HG03064 (cell line): Measurements from ENCODE around the gene PRAC1.

ENCODE experiments used
- ATAC-seq: cut with Tn5 transposase; IDR thresholded peaks from one replicate; pipeline ENCODE4 v1.9.1; 2021; ENCODE audit warnings: low read depth; ENCODE audit not compliant: unreplicated experiment

PRAC1 gene

DNA sequence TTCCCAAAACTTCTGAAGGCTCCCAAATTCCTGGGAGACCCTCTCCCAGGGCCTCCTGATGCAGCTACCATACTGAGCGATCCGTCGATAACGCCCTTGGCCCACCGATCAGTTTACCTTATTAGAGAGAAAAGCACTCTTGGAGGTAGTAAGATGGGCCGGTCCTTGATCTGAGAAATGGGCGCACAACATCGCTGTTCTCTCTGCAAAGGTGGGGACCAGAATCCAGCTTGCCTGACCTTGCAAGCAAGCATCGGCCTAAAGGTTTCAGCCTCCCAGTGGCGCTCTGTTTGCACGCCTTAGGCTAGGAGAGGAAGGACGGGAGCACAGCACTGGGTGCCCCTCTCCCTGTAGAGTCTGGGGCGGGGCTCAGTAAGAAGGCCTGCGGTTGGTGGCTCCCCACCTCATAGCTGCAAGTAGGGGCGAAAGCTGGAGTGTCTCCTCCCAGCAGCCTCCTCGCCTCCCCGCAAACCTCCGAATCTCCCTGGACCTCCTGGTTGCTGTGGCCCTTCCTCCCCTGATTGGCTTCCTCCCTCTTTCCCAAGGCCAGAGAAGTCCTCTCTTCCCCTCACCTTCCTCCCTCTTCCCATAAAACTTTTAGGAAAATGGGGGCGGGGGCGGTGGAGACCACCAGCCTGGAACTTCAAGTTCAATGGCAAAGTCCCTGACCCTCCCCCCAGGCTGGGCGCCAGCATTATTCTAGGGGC lies at the start of gene PRAC1:
Gene PRAC1, minus strand, starts transcription at position 318 of the 707 bp plus-strand sequence. Its CDS starts 126 bp downstream, at position 192.
- ATAC-seq: no peak

DNA sequence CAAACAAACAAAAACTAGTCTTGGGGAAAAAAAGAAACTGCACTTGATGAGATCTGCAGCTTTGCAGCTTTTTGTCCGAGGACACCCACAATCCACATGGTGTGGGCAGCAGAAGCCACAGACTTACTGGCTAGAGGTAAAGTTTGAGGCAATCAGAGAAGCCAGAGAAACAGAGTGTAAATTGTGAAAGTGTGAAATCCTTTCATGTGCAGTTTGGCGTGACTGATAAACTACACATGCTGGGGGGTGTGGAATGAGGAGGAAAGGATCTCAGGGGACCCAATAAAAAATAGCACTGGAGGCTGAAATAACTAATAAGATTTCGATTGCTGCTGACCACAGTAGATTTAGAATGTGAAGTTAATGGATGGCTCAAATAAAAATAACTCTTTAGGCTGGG lies 48.6 kb upstream of the PRAC1 start:
- no peak for ATAC-seq

DNA sequence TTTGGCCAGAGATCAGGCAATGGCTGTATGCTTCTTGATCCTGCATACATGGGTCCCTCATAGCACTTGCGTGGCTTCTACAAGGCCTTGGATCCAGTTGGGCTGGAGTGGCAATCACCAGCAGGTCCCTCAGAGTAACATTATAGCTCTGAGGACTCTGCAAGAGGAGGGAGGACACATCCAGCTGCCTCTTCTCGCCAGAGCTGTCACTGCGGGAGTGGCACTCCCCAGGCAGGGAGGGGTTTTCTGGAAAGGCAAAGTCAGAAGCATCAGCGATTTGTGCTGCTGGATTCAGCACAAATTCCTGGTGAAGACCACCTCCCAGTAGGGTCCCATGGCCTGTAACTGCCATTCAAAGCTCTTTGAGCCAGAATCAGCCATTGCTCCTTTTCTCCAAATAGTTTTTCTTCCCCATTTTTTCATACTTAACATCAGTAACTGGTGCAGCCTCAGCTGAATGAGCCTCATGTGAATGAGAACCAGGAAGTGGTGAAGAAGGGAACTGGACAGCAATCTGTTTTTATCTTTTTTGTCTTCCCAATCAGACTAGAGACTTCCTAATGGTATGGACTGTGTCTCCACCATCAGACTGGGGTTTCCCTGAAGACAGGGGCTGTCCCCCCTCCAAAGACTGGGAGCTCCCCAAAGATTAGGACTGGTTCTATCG lies 46.8 kb upstream of the PRAC1 start:
- no peak for ATAC-seq

DNA sequence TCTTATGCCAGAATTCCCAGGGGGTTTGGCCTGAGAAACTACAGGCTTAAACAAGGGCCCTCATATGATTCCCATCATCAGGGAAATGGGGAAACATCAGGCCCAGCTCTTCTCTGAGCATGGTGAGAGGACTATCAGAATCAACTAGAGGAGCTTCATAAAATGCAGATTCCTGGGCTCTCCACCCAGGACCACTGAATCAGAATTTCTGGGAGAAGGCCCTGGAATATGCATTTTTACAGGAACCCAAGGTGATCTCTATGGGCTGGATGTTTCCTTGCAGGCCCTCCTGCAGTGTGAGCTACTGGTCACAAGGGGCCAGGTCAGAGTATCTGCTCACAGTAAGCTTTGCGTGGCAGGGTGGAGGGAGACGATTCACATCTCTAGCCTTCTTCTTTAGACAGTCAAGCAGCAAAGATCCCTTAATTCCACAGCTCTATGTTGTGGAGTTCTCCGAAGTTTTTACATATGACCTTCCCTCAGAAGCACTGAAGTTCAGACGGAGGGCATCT lies 45.0 kb upstream of the PRAC1 start:
- no peak for ATAC-seq

DNA sequence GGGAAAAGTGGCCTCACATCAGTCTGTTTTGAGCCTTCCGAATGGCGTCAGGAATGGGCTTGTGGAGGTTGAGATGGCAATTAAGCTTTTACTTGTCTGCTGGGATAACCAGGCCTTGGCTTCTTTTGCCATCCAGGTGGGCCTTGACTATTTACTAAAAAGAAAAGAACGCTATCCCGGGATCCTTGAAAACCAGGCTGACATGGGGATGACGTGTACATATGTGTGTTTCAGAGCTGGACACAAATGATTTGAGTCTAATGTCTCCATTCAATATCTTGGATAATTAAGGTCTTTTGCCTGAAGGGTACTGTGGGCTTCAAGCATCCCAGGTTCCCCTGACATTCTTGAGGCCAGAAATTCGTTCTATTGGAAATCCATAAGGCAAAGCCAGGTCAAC lies 38.8 kb upstream of the PRAC1 start:
- ATAC-seq: no peak

DNA sequence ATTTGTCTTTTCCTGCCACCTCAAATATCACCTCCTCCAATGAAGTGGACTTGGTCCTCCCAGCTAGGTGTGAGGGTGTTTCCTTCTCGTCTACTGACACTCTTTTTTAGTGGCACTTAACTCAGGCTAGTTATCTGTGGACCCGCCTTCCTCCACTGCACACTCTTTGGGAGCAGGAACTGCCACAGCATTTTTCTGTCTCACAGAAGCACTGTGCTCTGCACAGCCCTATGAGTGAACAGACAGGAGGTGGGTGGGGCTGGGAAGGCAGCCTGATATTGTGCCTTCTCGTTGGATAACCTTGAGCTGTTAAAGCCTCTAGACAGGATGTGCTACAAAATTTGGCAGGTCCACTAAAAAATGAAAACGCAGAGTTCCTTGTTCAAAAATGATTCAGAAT lies 38.1 kb upstream of the PRAC1 start:
- ATAC-seq: no peak

DNA sequence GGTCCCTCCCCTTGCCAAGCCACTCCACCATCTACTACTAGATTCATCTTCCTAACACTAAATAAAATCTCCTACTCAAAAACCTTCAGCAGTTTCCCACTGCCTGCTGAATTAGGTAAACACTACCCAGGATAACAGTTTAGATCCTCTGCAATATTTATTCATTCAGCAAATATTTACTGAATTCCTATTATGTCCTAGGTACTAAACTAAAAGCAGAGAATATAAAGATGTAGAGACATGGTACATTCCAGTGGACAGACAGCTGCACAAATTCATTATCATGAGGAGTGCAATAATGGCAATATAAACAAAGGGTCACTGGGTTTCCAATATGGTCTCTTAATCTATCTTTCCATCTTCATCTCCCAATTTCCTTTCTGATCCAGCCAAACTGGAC lies 37.0 kb upstream of the PRAC1 start:
- no peak for ATAC-seq

DNA sequence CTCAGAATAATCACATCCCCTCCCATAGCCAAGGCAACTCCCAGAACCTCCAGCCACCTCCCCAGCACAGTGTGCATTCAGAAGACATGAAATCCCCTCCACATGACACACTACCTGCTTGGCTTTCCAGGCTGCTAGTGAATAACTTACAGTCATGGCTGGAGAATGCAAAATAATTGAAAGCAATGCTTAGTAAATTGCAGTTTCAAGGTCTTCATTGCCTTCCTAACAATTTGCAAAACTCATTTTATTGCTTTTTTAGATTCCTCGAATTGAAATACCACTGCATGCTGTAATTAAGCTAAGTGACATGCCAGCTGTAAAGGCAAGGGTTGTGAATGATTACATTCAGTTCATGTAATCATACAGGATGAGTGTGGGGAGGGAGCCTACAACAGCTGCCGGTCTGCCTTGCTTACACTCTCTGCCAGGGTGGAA lies 35.2 kb upstream of the PRAC1 start:
- ATAC-seq: no peak

DNA sequence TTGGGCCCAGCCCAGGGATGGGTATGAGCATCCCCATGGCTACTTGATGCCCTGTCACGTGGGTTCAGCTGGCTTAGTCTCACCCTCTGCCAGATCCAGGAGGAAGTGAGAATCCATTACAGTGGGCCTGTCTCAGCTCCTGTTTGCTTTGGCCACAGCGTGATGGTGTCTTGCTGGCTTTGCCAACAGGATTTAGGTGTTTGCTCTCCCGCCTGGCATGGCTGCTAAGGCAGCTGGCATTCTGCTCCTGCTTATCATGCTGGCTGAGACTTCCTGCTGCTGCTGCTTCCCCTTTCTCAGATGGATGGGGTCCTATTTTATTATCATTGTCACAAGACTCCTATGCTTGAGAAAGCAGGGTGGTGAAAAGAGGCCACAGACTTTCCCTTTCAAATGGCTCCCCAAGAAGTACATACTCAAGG lies 34.5 kb upstream of the PRAC1 start:
- no peak for ATAC-seq

DNA sequence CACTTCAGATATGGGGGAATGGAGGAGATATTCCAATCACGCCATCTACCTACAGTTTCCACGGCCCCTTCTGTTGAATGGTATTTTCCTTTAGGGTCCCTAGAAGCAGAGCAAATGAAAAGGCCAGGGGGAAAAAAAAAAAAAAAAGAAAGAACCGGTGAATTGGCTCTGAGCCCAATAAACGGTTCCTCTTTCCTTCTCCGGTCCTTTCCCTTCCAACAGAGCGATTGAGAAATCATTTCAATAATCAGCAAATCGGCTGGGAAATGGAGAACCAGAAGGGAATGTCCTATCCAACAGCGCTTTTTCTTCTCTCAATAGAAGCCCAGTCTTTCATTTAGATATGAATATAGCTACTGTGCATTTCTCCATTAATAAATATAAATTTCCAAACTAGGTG lies 33.0 kb upstream of the PRAC1 start:
- ATAC-seq: no peak

DNA sequence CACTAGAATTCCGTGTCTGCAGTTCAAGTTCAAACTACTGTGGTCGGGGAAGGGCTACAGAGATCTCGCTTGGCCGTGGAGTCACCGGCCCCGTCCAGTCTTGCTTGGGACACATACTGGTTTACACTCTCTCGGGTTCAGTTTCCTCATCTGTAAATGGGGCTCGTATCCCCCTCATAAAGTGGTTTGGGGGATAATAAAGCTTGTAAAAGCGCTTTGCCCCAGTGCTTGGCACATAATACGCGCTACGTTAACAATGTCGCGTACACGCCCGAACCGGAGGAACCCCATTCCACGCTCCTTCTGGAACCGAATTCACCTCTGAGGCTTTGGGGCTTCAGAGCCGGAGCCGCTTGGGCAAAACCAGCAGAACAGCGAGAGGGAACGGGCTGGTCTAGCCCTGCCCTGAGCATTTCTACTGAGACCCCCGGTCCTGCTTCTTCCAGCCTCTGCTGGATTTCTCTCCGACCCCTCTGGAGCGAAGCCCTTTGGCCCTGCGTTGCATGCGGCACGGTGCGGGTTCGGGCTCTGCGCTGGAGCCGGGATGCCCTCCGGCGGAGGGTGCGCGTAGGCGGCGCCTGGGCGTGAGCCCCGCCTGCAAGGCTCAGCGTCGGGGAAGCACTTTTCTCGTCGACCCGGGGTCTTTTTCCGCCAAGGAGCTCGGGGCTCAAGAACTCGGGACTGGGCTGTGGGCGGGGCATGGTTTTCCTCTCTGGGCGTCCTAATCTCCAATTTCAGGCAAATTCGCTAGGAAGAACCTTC lies 32.4 kb upstream of the PRAC1 start:
- no peak for ATAC-seq

DNA sequence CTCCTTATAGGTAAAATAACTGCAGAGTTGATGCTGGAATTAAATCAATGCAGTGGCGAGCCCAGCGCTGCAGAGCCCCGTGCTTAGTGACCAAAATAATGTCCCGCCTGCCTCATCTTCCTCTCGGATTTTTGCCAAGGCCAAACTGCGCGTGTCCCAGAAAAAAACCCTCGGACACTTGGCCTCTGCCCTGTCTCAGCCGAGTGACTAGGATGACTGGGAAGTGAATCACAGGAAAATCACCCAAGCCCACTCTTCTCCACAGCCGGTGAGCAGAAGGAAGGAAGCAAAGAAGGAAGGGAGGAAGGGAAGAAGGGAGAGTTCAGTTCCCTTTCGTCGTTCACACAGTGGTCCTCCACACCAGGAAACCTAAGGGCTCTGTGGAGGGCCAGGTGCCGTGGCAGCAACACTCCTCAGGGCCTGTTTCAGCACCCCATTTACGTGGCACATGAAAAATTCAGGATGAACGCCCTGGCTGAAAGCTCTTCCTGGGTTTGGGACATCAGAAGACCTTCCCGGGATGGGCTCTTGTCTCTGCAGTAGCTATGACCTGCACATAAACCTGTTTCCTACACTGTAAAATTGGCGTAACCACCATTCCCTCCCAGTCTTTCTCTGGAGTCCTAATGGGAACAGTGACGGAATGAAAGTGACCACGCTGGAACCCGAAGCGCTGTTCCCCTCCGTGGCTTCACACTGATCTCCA lies 31.6 kb upstream of the PRAC1 start:
- no peak for ATAC-seq

DNA sequence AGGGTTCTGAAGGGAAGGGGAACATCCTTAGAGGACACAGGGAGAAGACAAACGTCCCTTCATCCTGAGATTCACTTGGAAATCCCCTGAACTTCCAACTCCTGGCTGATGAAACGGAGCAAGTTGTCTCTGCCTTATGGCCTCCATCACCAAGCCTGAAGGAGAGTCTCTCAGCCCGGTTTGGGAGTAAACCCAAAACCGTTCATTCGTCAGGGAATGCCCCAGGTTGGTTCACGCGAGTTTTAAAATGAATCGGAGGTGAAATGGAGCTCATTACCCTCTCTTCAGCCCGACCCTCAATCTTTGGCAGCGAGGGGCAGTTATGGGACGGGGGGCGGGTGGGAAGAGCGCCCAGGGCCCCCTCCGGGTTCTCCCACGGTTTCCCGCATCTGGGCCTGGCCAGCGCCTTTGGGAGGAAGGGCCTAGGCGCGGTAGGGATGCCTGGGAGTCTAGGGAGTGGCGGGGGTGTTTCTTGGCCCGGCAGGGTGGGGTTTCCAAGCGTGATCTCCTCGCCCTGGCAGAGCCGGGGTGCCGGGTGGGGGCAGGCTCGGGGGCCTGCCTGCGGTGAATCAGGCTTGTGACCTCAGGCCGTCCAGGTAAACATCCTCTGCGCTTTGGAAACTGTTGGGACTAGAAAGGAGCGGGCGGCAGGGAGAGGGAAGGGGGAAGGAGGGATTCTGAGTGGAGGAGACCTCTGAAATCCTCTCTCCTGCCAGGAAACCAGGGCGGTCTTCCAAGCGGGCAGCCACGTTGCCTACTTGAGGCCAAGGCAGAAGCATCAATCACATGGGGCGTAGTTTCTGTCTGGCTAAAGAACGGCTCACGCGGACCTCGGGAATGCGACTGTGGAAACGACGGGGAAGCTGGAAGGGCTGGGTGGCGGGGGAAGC lies 30.3 kb upstream of the PRAC1 start:
- ATAC-seq: no peak

DNA sequence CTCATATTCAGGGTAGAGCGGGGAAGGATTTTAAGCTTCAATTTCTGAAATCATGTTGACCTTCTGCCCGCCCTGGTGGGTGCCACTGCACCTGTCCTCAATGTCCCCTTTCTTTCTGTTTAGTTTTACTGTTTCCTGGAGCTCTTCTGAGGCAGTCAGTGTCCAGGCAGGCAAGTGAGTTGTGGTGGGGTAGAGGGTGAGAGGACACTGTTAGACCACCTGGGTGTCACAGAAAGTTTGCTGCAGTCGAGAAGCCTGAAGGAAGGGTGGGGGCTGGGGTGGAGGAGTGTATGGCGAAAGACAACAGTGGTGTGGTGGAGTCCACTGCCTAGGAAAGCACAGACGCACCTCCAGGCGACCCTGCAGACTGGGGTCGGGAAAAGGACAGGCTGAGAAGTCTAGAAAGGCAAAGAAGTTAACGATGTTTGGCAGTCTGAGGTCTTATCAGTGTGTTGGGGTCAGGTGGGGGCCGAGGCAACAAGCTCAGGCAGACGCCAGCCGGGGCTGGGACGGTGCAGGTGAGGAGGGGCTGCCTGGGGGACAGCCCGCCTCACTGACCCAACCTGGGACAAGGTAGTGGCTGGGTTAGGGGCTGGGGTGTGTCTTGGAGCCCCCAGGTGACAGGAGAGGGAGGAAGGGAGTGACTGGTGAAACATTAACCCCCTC lies 29.5 kb upstream of the PRAC1 start:
- ATAC-seq: no peak

DNA sequence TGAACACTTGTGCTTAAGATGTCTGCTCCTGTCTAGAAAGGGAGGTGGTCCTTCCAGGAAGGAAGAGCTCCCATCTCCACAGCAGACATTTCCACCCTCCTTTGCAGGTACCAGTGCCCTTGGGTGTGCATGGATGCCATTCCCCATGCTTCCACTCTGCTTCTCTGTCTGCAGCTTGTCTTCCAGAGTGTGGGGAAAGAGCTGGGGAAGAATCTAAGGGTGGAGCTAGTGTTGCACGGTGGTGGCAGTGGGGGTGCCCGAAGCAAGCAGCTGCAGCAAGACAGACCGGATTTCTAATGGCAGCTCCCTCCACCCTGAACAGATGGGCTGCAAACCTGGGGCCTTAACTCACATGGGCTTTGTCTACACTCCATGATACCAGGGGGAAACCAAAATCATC lies 28.9 kb upstream of the PRAC1 start:
- no peak for ATAC-seq

DNA sequence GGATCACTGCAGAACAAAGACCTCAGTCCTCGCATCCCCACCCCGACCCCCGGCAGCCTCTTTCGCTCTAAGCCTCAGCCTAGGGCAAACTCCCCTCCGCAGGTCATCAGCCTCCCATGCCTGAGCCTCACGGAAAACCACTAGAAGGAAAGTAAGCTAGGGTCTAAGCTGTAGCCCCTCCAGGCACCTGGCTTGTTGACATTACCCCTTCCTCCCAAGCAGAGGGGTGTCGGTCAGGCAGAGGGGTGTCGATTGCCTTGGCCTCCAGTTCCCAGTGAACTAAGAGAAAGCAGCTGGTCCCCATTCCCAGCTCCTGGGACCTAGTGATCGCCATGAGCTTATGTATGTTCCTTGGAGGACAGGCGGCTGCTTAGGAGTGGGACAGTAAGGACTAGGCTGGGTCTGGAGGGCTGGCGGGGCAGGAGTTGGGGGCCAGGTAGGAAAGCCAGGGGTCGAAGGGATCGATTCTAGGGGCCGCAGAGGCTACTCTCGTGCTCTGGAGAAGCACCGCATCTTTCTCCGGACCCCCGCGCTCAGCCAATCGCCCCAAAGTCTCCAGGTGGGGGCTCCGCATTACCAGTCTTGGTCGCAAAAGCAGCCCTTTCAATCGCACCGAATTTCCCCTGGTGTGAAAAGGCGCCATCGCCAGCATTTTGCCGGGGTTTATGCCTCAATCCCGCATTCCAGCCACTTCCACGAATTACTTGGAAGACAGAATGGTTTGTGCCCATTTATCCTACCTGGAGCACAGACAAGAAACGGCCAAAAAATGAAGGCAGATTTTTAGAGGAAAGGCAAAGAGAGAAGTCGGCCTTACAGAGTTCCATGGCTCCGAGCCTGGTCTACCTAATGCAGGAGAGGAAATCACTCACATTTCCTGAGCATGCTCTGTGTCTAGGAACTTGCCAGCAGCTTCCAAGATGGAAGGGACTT lies 27.6 kb upstream of the PRAC1 start:
- no peak for ATAC-seq

DNA sequence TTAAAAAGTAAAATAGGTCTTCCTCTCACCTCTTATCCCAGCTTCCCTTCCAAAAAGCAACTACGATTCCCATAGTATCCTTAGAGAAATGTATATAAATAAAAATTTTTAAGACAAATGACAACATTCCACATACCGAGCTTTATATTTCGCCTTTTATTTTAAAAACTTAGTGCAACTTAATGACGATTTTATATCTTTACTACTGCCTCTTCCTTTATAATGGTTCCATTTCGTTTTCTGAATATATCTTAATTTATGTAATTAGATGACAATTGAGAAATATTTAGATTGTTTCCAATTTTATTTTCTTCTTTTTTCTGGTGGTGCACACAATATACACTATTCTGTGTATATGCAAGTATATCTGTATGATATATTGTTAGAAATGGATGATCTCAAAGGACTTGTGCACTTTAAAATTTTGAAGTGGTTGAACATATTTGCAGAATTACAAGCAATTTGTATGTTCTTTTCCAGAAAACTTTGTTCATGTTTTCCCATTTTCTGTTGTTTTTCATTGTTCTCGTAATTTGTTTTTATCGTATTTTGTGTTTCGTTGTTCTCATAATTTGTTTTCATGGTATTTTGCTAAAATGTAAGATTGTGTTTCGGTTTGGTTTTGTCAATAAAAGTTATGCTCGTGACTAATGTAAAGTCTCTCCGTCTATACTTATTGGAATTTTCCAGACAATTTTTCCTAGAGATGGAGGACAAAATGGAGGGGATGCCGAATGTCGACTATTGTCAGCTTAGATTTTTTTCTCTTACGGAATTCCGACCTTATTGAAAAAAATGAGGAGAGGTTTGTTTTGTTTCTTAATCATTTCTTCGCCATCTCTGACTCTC lies 26.6 kb upstream of the PRAC1 start:
- no peak for ATAC-seq
